GM12878 (cell line): ENCODE measurements around the gene CAPN2. TPM values are rescaled to one million over a fixed set of nuclear protein-coding genes. Genes with fewer than 3 reads are reported as not detected.

Experiments
- ATAC-seq: fragments of 200-7000 bp; cut with Tn5 transposase; 3 replicates; pipeline ENCODE4 v1.9.1; 2020; ENCODE audit warnings: mild to moderate bottlenecking, moderate library complexity
- BruUV-seq: library from RNA; stranded (reverse); fragments of 400-500 nt; replicated peaks from 2 replicates; lab custom pipeline; 2021; lab: Mats Ljungman, UMichigan
- CTCF ChIA-PET: fragments of 300-600 bp; sonication (Branson Sonifier 250); formaldehyde crosslinking; extraction: SDS; loops from one replicate; lab custom pipeline; 2021; ENCODE audit warnings: inconsistent platforms; lab: Yijun Ruan, JAX
- POLR2A ChIA-PET: fragments of 350-600 bp; formaldehyde crosslinking; extraction: SDS; loops from one replicate; lab custom pipeline; 2021; ENCODE audit warnings: inconsistent platforms; lab: Charles Lee
- RAD21 ChIA-PET: fragments of 300-600 bp; sonication (Branson Sonifier 250); formaldehyde crosslinking; loops from one replicate; lab custom pipeline; 2023; ENCODE audit warnings: antibody characterized with exemption; ENCODE audit not compliant: unreplicated experiment; lab: Charles Lee
- SMC1A ChIA-PET: fragments of 300-600 bp; sonication (Branson Sonifier 250); formaldehyde crosslinking; loops from one replicate; lab custom pipeline; 2023; ENCODE audit not compliant: unreplicated experiment, uncharacterized antibody; lab: Charles Lee
- DNase-seq: peaks from one replicate; pipeline ENCODE4 v3.0.0-alpha.2; 2011; ENCODE audit warnings: low read depth, low spot score
- FAIRE-seq: peaks from 3 replicates; lab custom pipeline; 2011; peaks lifted over from hg19 to GRCh38; lab: Jason Lieb, UNC
- H2AFZ ChIP-seq: 2 replicates; pipeline ENCODE4 v1.6.0; 2011; ENCODE audit warnings: low read depth, low read length, control low read depth; ENCODE audit not compliant: control insufficient read depth
- H3K27ac ChIP-seq: 2 replicates; pipeline ENCODE4 v1.5.1; 2011; ENCODE audit warnings: control low read depth; ENCODE audit not compliant: control insufficient read depth, insufficient read depth
- H3K27me3 ChIP-seq, 2 experiments: replicated peaks in 1 of 2; 2 replicates each; pipeline versions ENCODE4 v1.6.0 to v1.6.1; 2011; ENCODE audit warnings: low read length in 1 of 2; ENCODE audit not compliant: control insufficient read depth in 2 of 2, insufficient read depth in 2 of 2
- H3K36me3 ChIP-seq, 2 experiments: 2 replicates each; pipeline ENCODE4 v1.5.1; 2011; ENCODE audit warnings: low read length in 1 of 2; ENCODE audit not compliant: control insufficient read depth in 2 of 2, insufficient read depth in 2 of 2
- H3K4me1 ChIP-seq: 2 replicates; pipeline ENCODE4 v1.6.1; 2011; ENCODE audit warnings: mild to moderate bottlenecking, low read length, moderate library complexity, mixed read lengths; ENCODE audit not compliant: control insufficient read depth, insufficient read depth
- H3K4me2 ChIP-seq: 2 replicates; pipeline ENCODE4 v1.6.0; 2011; ENCODE audit warnings: control low read depth; ENCODE audit not compliant: control insufficient read depth, insufficient read depth
- H3K4me3 ChIP-seq: fragments of 200-600 bp; sonication (generic); 2 replicates; pipeline ENCODE4 v1.5.1; 2016
- H3K79me2 ChIP-seq: 2 replicates; pipeline ENCODE4 v1.6.0; 2011; ENCODE audit warnings: low read length; ENCODE audit not compliant: control insufficient read depth, insufficient read depth
- H3K9ac ChIP-seq: 2 replicates; pipeline ENCODE4 v1.8.0; 2011; ENCODE audit warnings: low read length, control low read depth, mixed read lengths; ENCODE audit not compliant: control insufficient read depth, insufficient read depth
- H3K9me3 ChIP-seq: replicated peaks from 3 replicates; pipeline ENCODE4 v1.5.1; 2011; ENCODE audit warnings: mild to moderate bottlenecking, low read length; ENCODE audit not compliant: control insufficient read depth, insufficient read depth
- H4K20me1 ChIP-seq: 2 replicates; pipeline ENCODE4 v1.6.0; 2011; ENCODE audit not compliant: control insufficient read depth, insufficient read depth
- CHD2 ChIP-seq: IDR thresholded peaks from 2 replicates; pipeline ENCODE4 v1.6.1; 2011; ENCODE audit warnings: low read depth, low read length, improper control_type of control experiment, borderline replicate concordance
- CREB1 ChIP-seq: IDR thresholded peaks from 2 replicates; pipeline ENCODE4 v1.6.1; 2012; ENCODE audit warnings: low read depth, mild to moderate bottlenecking, inconsistent platforms
- EED ChIP-seq: sonication (generic); IDR thresholded peaks from 2 replicates; pipeline ENCODE4 v1.6.1; 2016; ENCODE audit warnings: antibody characterized with exemption, low read depth
- FOS ChIP-seq: IDR thresholded peaks from 3 replicates; pipeline ENCODE4 v1.6.1; 2011; ENCODE audit warnings: borderline replicate concordance; ENCODE audit not compliant: insufficient read length; ENCODE audit errors: extremely low read depth
- HCFC1 ChIP-seq: fragments of 150-350 bp; IDR thresholded peaks from 2 replicates; pipeline ENCODE4 v1.6.1; 2014; ENCODE audit warnings: low read length
- HSF1 ChIP-seq: fragments of 150-350 bp; IDR thresholded peaks from 2 replicates; pipeline ENCODE4 v1.6.1; 2014; ENCODE audit warnings: mild to moderate bottlenecking, low read depth, low read length
- POU2F2 ChIP-seq: IDR thresholded peaks from 3 replicates; pipeline ENCODE4 v1.6.1; 2011; ENCODE audit warnings: low read depth, mild to moderate bottlenecking, low read length, borderline replicate concordance
- PRDM15 ChIP-seq: fragments of 450-650 bp; formaldehyde crosslinking; IDR thresholded peaks from 2 replicates; pipeline ENCODE4 v1.4.0; 2020; ENCODE audit warnings: mild to moderate bottlenecking, moderate library complexity
- WRNIP1 ChIP-seq: IDR thresholded peaks from 2 replicates; pipeline ENCODE4 v1.6.1; 2011; ENCODE audit warnings: low read depth, low read length, improper control_type of control experiment, borderline replicate concordance
- WGBS: methylation state at CpG from one replicate; pipeline ENCODE4 v1.1.6; 2016; ENCODE audit warnings: low lambda C conversion rate; ENCODE audit not compliant: insufficient replicate concordance, insufficient coverage; ENCODE audit errors: missing lambda C conversion rate; 5-methylcytosine and 5-hydroxymethylcytosine counted together
- in situ Hi-C: fragments of 300-500 bp; cut with MboI; formaldehyde crosslinking; loops from 9 replicates; pipeline ENCODE4 v1.14.3; 2018; ENCODE audit warnings: mixed read lengths
- intact Hi-C: fragments of 100-400 bp; cut with micrococcal nuclease; formaldehyde crosslinking; loops from one replicate; pipeline ENCODE4 v1.14.2; 2022; ENCODE audit not compliant: unreplicated experiment
- polyA plus RNA-seq, 11 experiments: library from polyadenylated mRNA; depleted of rRNA in 4 of 11; unstranded in 6 of 11; stranded (reverse) in 5 of 11; fragments of >200 nt; fragmentation: Nextera tagmentation in 4 of 11; fragmentation: Illumina TruSeq in 1 of 11; extraction: Ambion mirVana in 4 of 11; extraction: Trizol in 1 of 11; gene quantifications; 1 replicate in 1 of 11; 2 replicates in 10 of 11; pipeline versions ENCODE4 v1.2.1 to v1.2.3, GENCODE V29; 2011 to 2016; ENCODE audit warnings: inconsistent platforms in 2 of 11, missing spikeins in 2 of 11, low read depth in 1 of 11
- total RNA-seq, 4 experiments: library from RNA; depleted of rRNA in 3 of 4; stranded (reverse); fragments of >200 nt in 3 of 4; fragmentation: Illumina TruSeq in 1 of 4; extraction: Trizol in 1 of 4; gene quantifications; 2 replicates each; pipeline versions ENCODE4 v1.2.1 to v1.2.3, GENCODE V29; 2013 to 2021

Gene CAPN2
- total and polyA plus RNA-seq, 10 of the 15 experiments (the other 5 are each of a cell fraction or from before 2014, with no cell fraction given): 6.0 to 21.4 (median 16.6) TPM

DNA sequence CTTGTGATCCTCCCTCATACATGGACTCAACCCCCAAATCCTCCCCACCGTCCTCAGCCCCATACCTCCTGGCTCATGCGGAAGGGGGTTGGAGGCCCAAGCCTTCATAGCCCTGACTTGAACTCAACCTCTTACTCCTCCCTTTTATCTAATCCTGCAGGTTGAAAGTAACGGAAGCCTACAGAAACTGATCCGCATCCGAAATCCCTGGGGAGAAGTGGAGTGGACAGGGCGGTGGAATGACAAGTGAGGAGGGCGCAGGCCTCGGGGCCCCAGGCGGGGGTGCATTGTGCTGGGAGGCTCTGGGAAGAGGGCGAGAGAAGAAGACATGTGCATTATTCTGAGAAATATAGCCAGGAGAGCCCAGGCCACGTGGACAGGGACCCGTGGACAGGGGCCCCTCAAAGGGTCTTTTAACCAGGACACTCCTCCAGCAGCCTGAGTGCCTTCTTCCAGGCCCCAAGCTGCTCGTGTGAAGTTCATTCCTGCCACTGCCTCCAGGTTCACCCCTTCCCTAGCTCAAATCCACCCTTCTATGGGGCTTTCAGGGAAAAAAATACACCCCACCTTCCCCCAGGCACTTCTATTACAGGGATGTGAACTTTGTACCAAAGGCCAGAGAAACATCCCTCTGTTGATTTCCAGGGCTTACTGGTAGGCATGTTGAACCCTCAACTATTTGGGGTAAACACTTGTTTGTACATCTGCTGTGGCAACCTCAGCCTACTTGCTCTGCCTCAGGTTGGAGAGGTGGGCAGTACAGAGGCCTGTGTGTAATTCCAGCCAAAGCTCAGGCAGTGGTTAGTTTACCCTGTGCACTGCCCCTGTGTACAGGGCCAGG lies 38.6 kb downstream of the CAPN2 start (continued):
- TF ChIP-seq PRDM15 (no peak), FOS (no peak), HCFC1 (no peak), EED (no peak), CREB1 (no peak)

GRCh38 chr1:223751696-223752095 lies 39.4 kb downstream of the CAPN2 start:
- 98% methylated on average over 4 of the region's 4 CpGs for WGBS
- no peak for FAIRE-seq

More at GRCh38 chr1:223751696-223752095, 39.4 kb downstream of the CAPN2 start:
- Histone ChIP-seq H3K36me3 (peaks cover 0 to 3% of the 10 kb centered on the region in 2 experiments; a peak in 3 of 4 replicates), H3K4me3 (no peak overlapping the region), H3K79me2 (no peaks in the 10 kb centered on the region), H3K9me3 (no peaks in the 10 kb centered on the region), H4K20me1 (no peaks in the 10 kb centered on the region), H3K9ac (no peak overlapping the region), H2AFZ (no peak overlapping the region), H3K27ac (no peak overlapping the region), H3K4me2 (no peak overlapping the region), H3K4me1 (peaks cover 6% of the 10 kb centered on the region), H3K27me3 (no peaks in the 10 kb centered on the region)
- TF ChIP-seq HSF1 (no peak), CHD2 (no peak), WRNIP1 (no peak), POU2F2 (no peak)
- SMC1A ChIA-PET: interaction anchor here (1.2 to 1.3 kb wide), 4 partner anchors 23 to 55 kb away, joined by 3 to 6 read pairs (median 4); no protein-coding TSS in a partner anchor
- POLR2A ChIA-PET: no interaction called here
- no TSS peak for BruUV-seq
- no peak for ATAC-seq
- in situ Hi-C loops (loop anchor here (5.0 kb wide), 1 partner anchor 54 kb away; no protein-coding TSS in a partner anchor), intact Hi-C loops (no loop called here)
- CTCF ChIA-PET: interaction anchor here (1.3 to 6.0 kb wide), 5 partner anchors 33 to 60 kb away, joined by 3 to 69 read pairs (median 25); partner anchors contain the start of gene CAPN2
- no peak for DNase-seq
- RAD21 ChIA-PET: interaction anchor here (0.7 to 1.3 kb wide), 2 partner anchors 20 to 35 kb away, joined by 3 read pairs; no protein-coding TSS in a partner anchor
